ENCODE results near the gene INPP5D.

Gene INPP5D

GRCh38 chr2:233137040-233137439 lies 76.9 kb downstream of the INPP5D start:
- no peak for DNase-seq (ENCODE audit: low read depth)
- no peak for TF ChIP-seq CTCF (IDR thresholded peaks at IDR 0.05; ENCODE audit: insufficient read depth, low read depth, low read length, missing control alignments)
- H3K4me3 ChIP-seq (ENCODE audit: low read depth, low read length) = no peak overlapping the region

GRCh38 chr2:233140077-233140585 lies 80.0 kb downstream of the INPP5D start:
- TF ChIP-seq CTCF (IDR thresholded peaks at IDR 0.05; ENCODE audit: insufficient read depth, low read depth, low read length, missing control alignments) = no peak
- H3K4me3 ChIP-seq (ENCODE audit: low read depth, low read length) = no peak overlapping the region
- no peak for DNase-seq (ENCODE audit: low read depth)

GRCh38 chr2:233140978-233141377 lies 80.8 kb downstream of the INPP5D start:
- no peak for TF ChIP-seq CTCF (IDR thresholded peaks at IDR 0.05; ENCODE audit: insufficient read depth, low read depth, low read length, missing control alignments)
- no peak for DNase-seq (ENCODE audit: low read depth)
- no peak overlapping the region for H3K4me3 ChIP-seq (ENCODE audit: low read depth, low read length)

GRCh38 chr2:233141901-233142300 lies 81.8 kb downstream of the INPP5D start:
- TF ChIP-seq CTCF (IDR thresholded peaks at IDR 0.05; ENCODE audit: insufficient read depth, low read depth, low read length, missing control alignments) = no peak
- no peak for DNase-seq (ENCODE audit: low read depth)
- H3K4me3 ChIP-seq (ENCODE audit: low read depth, low read length) = no peak overlapping the region

- TF ChIP-seq CTCF (IDR thresholded peaks at IDR 0.05; ENCODE audit: insufficient read depth, low read depth, low read length, missing control alignments) = no peak
- peak; percentile 84 for DNase-seq (ENCODE audit: low read depth)
These were observed 82.3 kb downstream of the INPP5D start for GRCh38 chr2:233142355-233142897.

GRCh38 chr2:233143700-233144331 lies 83.7 kb downstream of the INPP5D start:
- no peak for DNase-seq (ENCODE audit: low read depth)
- TF ChIP-seq CTCF (IDR thresholded peaks at IDR 0.05; ENCODE audit: insufficient read depth, low read depth, low read length, missing control alignments) = no peak

More at GRCh38 chr2:233142355-233142897, 82.3 kb downstream of the INPP5D start:
- no peak overlapping the region for H3K4me3 ChIP-seq (ENCODE audit: low read depth, low read length)

More at GRCh38 chr2:233143700-233144331, 83.7 kb downstream of the INPP5D start:
- H3K4me3 ChIP-seq (ENCODE audit: low read depth, low read length) = no peak overlapping the region

Data from GM12865 (cell line).